HAP-1 (cell line): ENCODE data around the gene CYP19A1.
"Not testable (repeated sequence)": the region's sequence is repeated elsewhere in the genome, so short reads cannot be mapped to it uniquely, and the experiment has no call there.

Experiments
- DNase-seq, 2 experiments: peaks; one replicate each; pipeline ENCODE4 v3.0.0-alpha.2; 2016 to 2020; ENCODE audit warnings: low spot score in 2 of 2
- H3K27me3 ChIP-seq: fragments of 250-450 bp; sonication (Bioruptor Pico); 2 replicates; pipeline ENCODE4 v1.5.1; 2020; ENCODE audit warnings: low read depth, mild to moderate bottlenecking, moderate library complexity
- H3K36me3 ChIP-seq: fragments of 250-450 bp; sonication (Bioruptor Pico); replicated peaks from 2 replicates; pipeline ENCODE4 v1.5.1; 2020; ENCODE audit warnings: mild to moderate bottlenecking
- H3K4me1 ChIP-seq: fragments of 250-450 bp; sonication (Bioruptor Pico); 2 replicates; pipeline ENCODE4 v1.5.1; 2020; ENCODE audit warnings: mild to moderate bottlenecking
- H3K4me3 ChIP-seq: fragments of 250-450 bp; sonication (Bioruptor Pico); 2 replicates; pipeline ENCODE4 v1.5.1; 2020; ENCODE audit warnings: mild to moderate bottlenecking, moderate library complexity
- H3K9me3 ChIP-seq: fragments of 250-450 bp; sonication (Bioruptor Pico); 2 replicates; pipeline ENCODE4 v1.5.1; 2020; ENCODE audit warnings: mild to moderate bottlenecking, moderate library complexity
- in situ Hi-C: fragments of 300-500 bp; cut with MboI; formaldehyde crosslinking; loops from 3 replicates; pipeline ENCODE4 v1.14.3; 2020; ENCODE audit warnings: low sequenced_read_pairs, inconsistent platforms, mixed read lengths

The CYP19A1 gene

GRCh38 chr15:51190424-51191068, 147.8 kb downstream of the CYP19A1 start:
- Histone ChIP-seq H3K9me3 (no peaks in the 10 kb centered on the region), H3K4me1 (no peaks in the 10 kb centered on the region), H3K36me3 (no peaks in the 10 kb centered on the region), H3K27me3 (peaks cover 4% of the 10 kb centered on the region; the same call in 1 of the 2 replicates), H3K4me3 (no peak overlapping the region)
- DNase-seq, result no peak
- in situ Hi-C loops, result no loop called here

GRCh38 chr15:51189669-51190385, 148.6 kb downstream of the CYP19A1 start:
- no peak overlapping the region for H3K4me3 ChIP-seq
- DNase-seq, result no peak
- H3K36me3 ChIP-seq, result no peaks in the 10 kb centered on the region
- in situ Hi-C loops, result no loop called here
- H3K27me3 ChIP-seq, result peaks cover 5% of the 10 kb centered on the region; the same call in 1 of the 2 replicates
- no peaks in the 10 kb centered on the region for H3K9me3 ChIP-seq
- H3K4me1 ChIP-seq, result no peaks in the 10 kb centered on the region

GRCh38 chr15:51188791-51189190, 149.6 kb downstream of the CYP19A1 start:
- H3K27me3 ChIP-seq, DNase-seq, H3K4me3 ChIP-seq, H3K4me1 ChIP-seq, in situ Hi-C loops, H3K36me3 ChIP-seq, H3K9me3 ChIP-seq: not testable (repeated sequence)

GRCh38 chr15:51186891-51187290, 151.5 kb downstream of the CYP19A1 start:
- Histone ChIP-seq H3K4me3 (no peak overlapping the region), H3K4me1 (no peaks in the 10 kb centered on the region), H3K27me3 (0 out of 2 replicates have a peak, but pooled peaks cover 3% of the 10 kb centered on the region), H3K9me3 (no peaks in the 10 kb centered on the region), H3K36me3 (no peaks in the 10 kb centered on the region)
- in situ Hi-C loops, result no loop called here
- no peak for DNase-seq

- no peak for DNase-seq
- no peaks in the 10 kb centered on the region for H3K9me3 ChIP-seq
- no peaks in the 10 kb centered on the region for H3K4me1 ChIP-seq
- 0 out of 2 replicates have a peak, but pooled peaks cover 3% of the 10 kb centered on the region for H3K27me3 ChIP-seq
- no peaks in the 10 kb centered on the region for H3K36me3 ChIP-seq
- H3K4me3 ChIP-seq, result no peak overlapping the region
- in situ Hi-C loops, result no loop called here
Observed at GRCh38 chr15:51186181-51186705, 152.2 kb downstream of the CYP19A1 start.

GRCh38 chr15:51185213-51186159, 152.9 kb downstream of the CYP19A1 start:
- H3K4me3 ChIP-seq, result no peak overlapping the region
- no peak for DNase-seq
- H3K4me1 ChIP-seq, result no peaks in the 10 kb centered on the region
- 0 out of 2 replicates have a peak, but pooled peaks cover 3% of the 10 kb centered on the region for H3K27me3 ChIP-seq
- H3K36me3 ChIP-seq, result no peaks in the 10 kb centered on the region
- in situ Hi-C loops, result no loop called here
- no peaks in the 10 kb centered on the region for H3K9me3 ChIP-seq

GRCh38 chr15:51184627-51185026, 153.8 kb downstream of the CYP19A1 start:
- in situ Hi-C loops, result no loop called here
- no peaks in the 10 kb centered on the region for H3K4me1 ChIP-seq
- no peak for DNase-seq
- H3K4me3 ChIP-seq, result no peak overlapping the region
- no peaks in the 10 kb centered on the region for H3K36me3 ChIP-seq
- H3K27me3 ChIP-seq, result 0 out of 2 replicates have a peak, but pooled peaks cover 3% of the 10 kb centered on the region
- H3K9me3 ChIP-seq, result no peaks in the 10 kb centered on the region

- DNase-seq, result no peak
- no peaks in the 10 kb centered on the region for H3K9me3 ChIP-seq
- no peak overlapping the region for H3K4me3 ChIP-seq
- H3K4me1 ChIP-seq, result no peaks in the 10 kb centered on the region
- H3K27me3 ChIP-seq, result 0 out of 2 replicates have a peak, but pooled peaks cover 3% of the 10 kb centered on the region
- H3K36me3 ChIP-seq, result no peaks in the 10 kb centered on the region
- in situ Hi-C loops, result no loop called here
Observed at GRCh38 chr15:51183076-51183475, 155.3 kb downstream of the CYP19A1 start.

GRCh38 chr15:51181905-51182304, 156.5 kb downstream of the CYP19A1 start:
- 0 out of 2 replicates have a peak, but pooled peaks cover 3% of the 10 kb centered on the region for H3K27me3 ChIP-seq
- H3K36me3 ChIP-seq, result no peaks in the 10 kb centered on the region
- H3K4me1 ChIP-seq, result no peaks in the 10 kb centered on the region
- no peak overlapping the region for H3K4me3 ChIP-seq
- H3K9me3 ChIP-seq, result no peaks in the 10 kb centered on the region
- no peak for DNase-seq
- in situ Hi-C loops, result no loop called here

GRCh38 chr15:51181221-51181620, 157.2 kb downstream of the CYP19A1 start:
- Histone ChIP-seq H3K4me3 (no peak overlapping the region), H3K4me1 (no peaks in the 10 kb centered on the region), H3K36me3 (no peaks in the 10 kb centered on the region), H3K9me3 (no peaks in the 10 kb centered on the region), H3K27me3 (0 out of 2 replicates have a peak, but pooled peaks cover 3% of the 10 kb centered on the region)
- no peak for DNase-seq
- in situ Hi-C loops, result no loop called here

- DNase-seq, result no peak
- Histone ChIP-seq H3K4me3 (no peak overlapping the region), H3K36me3 (no peaks in the 10 kb centered on the region), H3K27me3 (0 out of 2 replicates have a peak, but pooled peaks cover 3% of the 10 kb centered on the region), H3K9me3 (no peaks in the 10 kb centered on the region), H3K4me1 (no peaks in the 10 kb centered on the region)
- in situ Hi-C loops, result no loop called here
Observed at GRCh38 chr15:51180534-51180933, 157.9 kb downstream of the CYP19A1 start.

- DNase-seq, result no peak
- Histone ChIP-seq H3K4me3 (no peak overlapping the region), H3K4me1 (no peaks in the 10 kb centered on the region), H3K27me3 (no peaks in the 10 kb centered on the region), H3K36me3 (no peaks in the 10 kb centered on the region), H3K9me3 (no peaks in the 10 kb centered on the region)
- in situ Hi-C loops, result no loop called here
Observed at GRCh38 chr15:51180011-51180410, 158.4 kb downstream of the CYP19A1 start.

GRCh38 chr15:51172193-51172592, 166.2 kb downstream of the CYP19A1 start:
- no peak overlapping the region for H3K4me3 ChIP-seq
- H3K27me3 ChIP-seq, result peaks cover 3% of the 10 kb centered on the region; the same call in 1 of the 2 replicates
- H3K36me3 ChIP-seq, result no peaks in the 10 kb centered on the region
- H3K4me1 ChIP-seq, result no peaks in the 10 kb centered on the region
- in situ Hi-C loops, result no loop called here
- no peak for DNase-seq
- no peaks in the 10 kb centered on the region for H3K9me3 ChIP-seq
